ENCODE results near the gene SEC24D.

The SEC24D gene

GRCh38 chr4:118772767-118773428 is 63.0 kb downstream of the SEC24D start:
- no peak for TF ChIP-seq CTCF (IDR thresholded peaks at IDR 0.05)
- no peak overlapping the region for H3K27ac ChIP-seq
- H3K4me1 ChIP-seq (ENCODE audit: control insufficient read depth in 1 of 2, insufficient read depth in 1 of 2, low read depth in 1 of 2, low read length in 1 of 2) = no peaks in the 10 kb centered on the region
- H3K36me3 ChIP-seq = no peaks in the 10 kb centered on the region
- no peaks in the 10 kb centered on the region for H3K27me3 ChIP-seq
- H3K9me3 ChIP-seq = no peaks in the 10 kb centered on the region
- no peak overlapping the region for H3K4me3 ChIP-seq (ENCODE audit: low read depth in 1 of 2, low read length in 1 of 2)

- peak; percentile 58 for TF ChIP-seq CTCF (IDR thresholded peaks at IDR 0.05)
- no peak overlapping the region for H3K27ac ChIP-seq
- H3K9me3 ChIP-seq = no peaks in the 10 kb centered on the region
- no peaks in the 10 kb centered on the region for H3K4me1 ChIP-seq (ENCODE audit: control insufficient read depth in 1 of 2, insufficient read depth in 1 of 2, low read depth in 1 of 2, low read length in 1 of 2)
- no peak overlapping the region for H3K4me3 ChIP-seq (ENCODE audit: low read depth in 1 of 2, low read length in 1 of 2)
- H3K36me3 ChIP-seq = peaks cover under 1% of the 10 kb centered on the region
- H3K27me3 ChIP-seq = no peaks in the 10 kb centered on the region
These were observed 63.7 kb downstream of the SEC24D start for GRCh38 chr4:118772081-118772766.

GRCh38 chr4:118770741-118771187 is 65.2 kb downstream of the SEC24D start:
- Histone ChIP-seq H3K36me3 (peaks cover 15% of the 10 kb centered on the region), H3K27me3 (no peaks in the 10 kb centered on the region), H3K9me3 (no peaks in the 10 kb centered on the region), H3K27ac (no peak overlapping the region), H3K4me1 (ENCODE audit: control insufficient read depth in 1 of 2, insufficient read depth in 1 of 2, low read depth in 1 of 2, low read length in 1 of 2) (no peaks in the 10 kb centered on the region), H3K4me3 (ENCODE audit: low read depth in 1 of 2, low read length in 1 of 2) (no peak overlapping the region)
- no peak for TF ChIP-seq CTCF (IDR thresholded peaks at IDR 0.05)

GRCh38 chr4:118769161-118769560 is 66.8 kb downstream of the SEC24D start:
- Histone ChIP-seq H3K9me3 (no peaks in the 10 kb centered on the region), H3K4me3 (ENCODE audit: low read depth in 1 of 2, low read length in 1 of 2) (no peak overlapping the region), H3K4me1 (ENCODE audit: control insufficient read depth in 1 of 2, insufficient read depth in 1 of 2, low read depth in 1 of 2, low read length in 1 of 2) (no peaks in the 10 kb centered on the region), H3K27ac (no peak overlapping the region), H3K27me3 (no peaks in the 10 kb centered on the region), H3K36me3 (peaks cover 25% of the 10 kb centered on the region)
- no peak for TF ChIP-seq CTCF (IDR thresholded peaks at IDR 0.05)

GRCh38 chr4:118767109-118767508 is 68.8 kb downstream of the SEC24D start:
- Histone ChIP-seq H3K4me3 (ENCODE audit: low read depth in 1 of 2, low read length in 1 of 2) (no peak overlapping the region), H3K27ac (no peak overlapping the region), H3K36me3 (peaks cover 44% of the 10 kb centered on the region), H3K27me3 (no peaks in the 10 kb centered on the region), H3K4me1 (ENCODE audit: control insufficient read depth in 1 of 2, insufficient read depth in 1 of 2, low read depth in 1 of 2, low read length in 1 of 2) (no peaks in the 10 kb centered on the region), H3K9me3 (no peaks in the 10 kb centered on the region)
- no peak for TF ChIP-seq CTCF (IDR thresholded peaks at IDR 0.05)
